Osteocyte (in vitro differentiated cells): Measurements from ENCODE around the gene IPCEF1. TPM values are rescaled to one million over a fixed set of nuclear protein-coding genes. Genes with fewer than 3 reads are reported as not detected.
A peak's percentile ranks its signal among the peaks of the same experiment; 100 is the strongest.

Experiments
- DNase-seq: peaks from one replicate; pipeline ENCODE4 v3.0.0; 2021; ENCODE audit warnings: mixed read lengths; ENCODE audit not compliant: unreplicated experiment; ENCODE audit errors: extremely low spot score
- H3K27ac Mint-ChIP-seq: one replicate; pipeline ENCODE4 v1.8.0; 2021; ENCODE audit warnings: mild to moderate bottlenecking, mixed read lengths; ENCODE audit not compliant: unreplicated experiment
- H3K27me3 Mint-ChIP-seq: one replicate; pipeline ENCODE4 v1.8.0; 2021; ENCODE audit warnings: mixed read lengths; ENCODE audit not compliant: unreplicated experiment
- H3K36me3 Mint-ChIP-seq: one replicate; pipeline ENCODE4 v1.8.0; 2021; ENCODE audit warnings: mixed read lengths; ENCODE audit not compliant: unreplicated experiment
- H3K4me1 Mint-ChIP-seq: one replicate; pipeline ENCODE4 v1.8.0; 2021; ENCODE audit warnings: mixed read lengths; ENCODE audit not compliant: unreplicated experiment
- H3K4me3 Mint-ChIP-seq: one replicate; pipeline ENCODE4 v1.8.0; 2021; ENCODE audit warnings: mild to moderate bottlenecking, moderate library complexity, mixed read lengths; ENCODE audit not compliant: unreplicated experiment
- H3K9me3 Mint-ChIP-seq: one replicate; pipeline ENCODE4 v1.8.0; 2021; ENCODE audit warnings: mixed read lengths; ENCODE audit not compliant: unreplicated experiment
- total RNA-seq: library from RNA; stranded (reverse); gene quantifications from 2 replicates; pipeline ENCODE4 v1.2.1, GENCODE V29; 2021
- TF ChIP-seq, protein P1 (sequence below): fragments of 200-600 bp; sonication (generic); IDR thresholded peaks from 2 replicates; pipeline ENCODE4 v1.5.0; 2021; ENCODE audit warnings: antibody characterized with exemption, mild to moderate bottlenecking, moderate library complexity

IPCEF1 gene
- total RNA-seq, 1 donor from 2014 or later: 0.46 TPM

DNA sequence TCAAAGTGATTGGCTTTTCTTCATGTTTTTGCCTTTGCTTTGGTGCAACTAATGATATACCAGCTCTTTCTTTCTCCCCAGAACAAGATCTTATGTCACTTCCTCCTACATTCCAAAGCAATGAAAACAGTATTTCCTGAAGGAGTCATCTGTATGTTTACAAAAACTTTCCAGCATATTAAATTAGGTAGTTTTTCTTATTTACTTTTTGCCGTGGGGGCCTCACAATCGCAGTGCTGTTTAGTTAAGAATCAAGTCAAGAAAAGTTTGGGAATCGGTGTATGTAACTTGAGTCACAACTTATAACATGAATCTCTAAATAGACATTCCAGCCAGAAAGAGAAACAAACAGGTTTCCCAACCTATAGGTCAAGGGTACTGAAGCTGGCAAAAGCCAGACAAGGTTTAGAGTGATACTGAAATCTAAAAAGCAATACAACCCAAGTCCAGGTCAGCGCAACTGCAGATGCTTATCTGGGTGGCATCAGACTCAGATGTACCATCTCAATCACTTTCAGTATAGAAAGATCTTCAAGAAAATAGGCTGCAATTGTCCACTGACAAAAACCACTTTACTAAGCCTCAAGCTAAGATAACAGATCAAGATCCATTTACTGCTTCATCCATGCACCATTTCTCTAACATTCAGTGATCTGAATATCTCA is 63.6 kb downstream of the IPCEF1 start:
- H3K9me3 Mint-ChIP-seq: peaks cover 4% of the 10 kb centered on the region
- H3K4me3 Mint-ChIP-seq: no peak overlapping the region
- H3K27me3 Mint-ChIP-seq: no peaks in the 10 kb centered on the region
- TF ChIP-seq, protein P1, sequence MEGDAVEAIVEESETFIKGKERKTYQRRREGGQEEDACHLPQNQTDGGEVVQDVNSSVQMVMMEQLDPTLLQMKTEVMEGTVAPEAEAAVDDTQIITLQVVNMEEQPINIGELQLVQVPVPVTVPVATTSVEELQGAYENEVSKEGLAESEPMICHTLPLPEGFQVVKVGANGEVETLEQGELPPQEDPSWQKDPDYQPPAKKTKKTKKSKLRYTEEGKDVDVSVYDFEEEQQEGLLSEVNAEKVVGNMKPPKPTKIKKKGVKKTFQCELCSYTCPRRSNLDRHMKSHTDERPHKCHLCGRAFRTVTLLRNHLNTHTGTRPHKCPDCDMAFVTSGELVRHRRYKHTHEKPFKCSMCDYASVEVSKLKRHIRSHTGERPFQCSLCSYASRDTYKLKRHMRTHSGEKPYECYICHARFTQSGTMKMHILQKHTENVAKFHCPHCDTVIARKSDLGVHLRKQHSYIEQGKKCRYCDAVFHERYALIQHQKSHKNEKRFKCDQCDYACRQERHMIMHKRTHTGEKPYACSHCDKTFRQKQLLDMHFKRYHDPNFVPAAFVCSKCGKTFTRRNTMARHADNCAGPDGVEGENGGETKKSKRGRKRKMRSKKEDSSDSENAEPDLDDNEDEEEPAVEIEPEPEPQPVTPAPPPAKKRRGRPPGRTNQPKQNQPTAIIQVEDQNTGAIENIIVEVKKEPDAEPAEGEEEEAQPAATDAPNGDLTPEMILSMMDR: no peak
- H3K36me3 Mint-ChIP-seq: no peaks in the 10 kb centered on the region
- H3K27ac Mint-ChIP-seq: peak overlapping the region; percentile 80
- H3K4me1 Mint-ChIP-seq: peaks cover 33% of the 10 kb centered on the region
- DNase-seq: no peak

DNA sequence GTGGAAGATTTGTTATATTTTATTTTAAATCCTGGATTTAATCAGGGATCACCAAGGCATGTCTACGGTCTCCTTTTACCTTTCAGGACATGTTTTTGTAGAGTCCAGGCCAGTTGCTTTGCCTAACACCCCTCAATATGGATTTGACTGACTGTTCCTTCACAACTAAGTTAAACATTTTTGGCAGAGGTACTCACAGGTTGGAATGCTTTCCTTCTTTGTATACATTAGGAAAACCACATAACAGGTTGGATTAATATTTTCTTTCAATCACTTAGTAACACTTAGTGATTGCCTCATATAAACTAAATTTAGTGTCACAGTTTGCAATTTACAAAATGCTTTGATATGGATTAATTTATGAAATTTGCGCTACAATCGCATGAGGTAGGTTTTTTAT is 64.5 kb downstream of the IPCEF1 start:
- H3K4me3 Mint-ChIP-seq: no peak overlapping the region
- no peaks in the 10 kb centered on the region for H3K36me3 Mint-ChIP-seq
- H3K9me3 Mint-ChIP-seq: peaks cover 4% of the 10 kb centered on the region
- no peaks in the 10 kb centered on the region for H3K27me3 Mint-ChIP-seq
- TF ChIP-seq, protein P1: no peak
- H3K4me1 Mint-ChIP-seq: peaks cover 27% of the 10 kb centered on the region
- H3K27ac Mint-ChIP-seq: peak overlapping the region; percentile 80
- no peak for DNase-seq

DNA sequence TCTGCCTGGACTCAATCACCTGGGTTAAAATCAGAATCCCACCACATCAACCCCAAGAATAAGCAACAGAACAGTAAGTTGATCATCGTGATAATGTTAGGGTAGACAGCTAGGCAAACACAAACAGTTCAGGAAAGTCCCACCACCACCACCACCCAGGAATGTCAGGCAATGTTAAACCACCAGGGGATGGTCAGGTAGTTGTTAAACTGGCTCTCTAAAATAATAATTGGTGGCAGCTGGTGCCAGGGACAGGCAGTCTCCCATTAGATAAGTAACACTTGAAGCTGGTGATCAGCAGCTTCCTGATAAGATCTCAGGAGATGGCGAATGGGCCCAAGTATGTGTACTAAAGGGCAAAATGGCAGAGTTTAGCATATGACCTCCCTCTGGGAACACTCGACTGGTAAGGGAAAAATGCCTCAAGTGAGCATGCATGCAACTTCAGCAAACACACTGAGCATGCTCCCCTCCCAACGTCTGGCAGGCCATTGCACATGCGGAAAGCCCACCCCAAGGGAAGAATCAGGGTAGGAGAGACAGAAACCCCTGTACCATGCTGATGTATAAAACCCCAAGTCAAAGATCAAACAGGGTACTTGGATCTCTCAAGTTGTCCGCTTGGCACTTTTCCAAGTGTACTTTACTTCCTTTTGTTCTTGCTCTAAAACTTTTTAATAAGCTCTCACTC is 66.6 kb downstream of the IPCEF1 start:
- Mint-ChIP-seq H3K27me3 (no peaks in the 10 kb centered on the region), H3K4me1 (peaks cover 34% of the 10 kb centered on the region), H3K9me3 (peaks cover 4% of the 10 kb centered on the region), H3K27ac (no peak overlapping the region), H3K4me3 (no peak overlapping the region), H3K36me3 (no peaks in the 10 kb centered on the region)
- DNase-seq: no peak
- TF ChIP-seq, protein P1: no peak

DNA sequence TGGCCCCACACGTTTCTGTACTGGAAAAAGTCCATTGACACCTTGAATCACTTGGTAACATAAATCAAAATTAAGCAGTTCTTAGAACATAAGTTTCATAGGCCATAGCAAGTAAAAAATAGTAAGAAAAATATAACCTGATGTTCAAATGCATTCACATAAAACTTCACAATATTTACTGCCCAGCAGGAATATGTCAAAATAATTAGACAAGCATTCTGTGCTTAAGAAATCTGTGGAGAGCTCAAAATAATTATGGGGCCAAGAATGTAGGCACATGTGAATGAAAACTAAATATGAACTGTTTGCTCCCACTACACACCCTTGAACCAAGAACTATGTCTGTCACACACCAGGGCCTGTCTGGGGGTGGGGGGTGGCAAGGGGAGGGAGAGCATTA is 70.8 kb downstream of the IPCEF1 start:
- H3K36me3 Mint-ChIP-seq: no peaks in the 10 kb centered on the region
- peaks cover 18% of the 10 kb centered on the region for H3K4me1 Mint-ChIP-seq
- H3K27ac Mint-ChIP-seq: no peak overlapping the region
- H3K27me3 Mint-ChIP-seq: no peaks in the 10 kb centered on the region
- H3K9me3 Mint-ChIP-seq: peaks cover 4% of the 10 kb centered on the region
- DNase-seq: no peak
- no peak overlapping the region for H3K4me3 Mint-ChIP-seq
- TF ChIP-seq, protein P1: no peak

DNA sequence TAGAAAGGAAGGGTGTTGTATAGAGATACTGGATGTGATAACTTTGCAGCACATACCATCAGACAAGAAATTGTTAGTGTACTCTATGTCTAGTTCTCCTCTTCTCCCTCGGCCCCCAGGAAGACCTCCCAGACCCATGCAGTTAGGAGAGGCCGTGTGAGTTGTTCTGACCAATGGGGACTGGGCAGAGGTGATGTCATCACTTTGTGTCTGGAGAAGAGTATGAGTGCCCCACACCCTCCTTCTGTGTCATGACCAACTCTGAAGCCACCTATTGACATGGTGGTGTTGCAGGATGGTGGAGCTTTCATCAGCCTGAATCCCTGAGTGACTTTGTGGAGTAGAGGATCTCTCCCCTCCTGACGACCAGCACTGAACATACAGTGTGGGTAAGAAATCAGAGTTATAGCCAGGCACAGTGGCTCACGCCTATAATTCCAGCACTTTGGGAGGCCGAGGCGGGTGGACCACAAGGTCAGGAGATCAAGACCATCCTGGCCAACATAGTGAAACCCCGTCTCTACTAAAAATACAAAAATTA is 72.2 kb downstream of the IPCEF1 start:
- no peak for DNase-seq
- no peak overlapping the region for H3K4me3 Mint-ChIP-seq

More for the DNA sequence above, 72.2 kb downstream of the IPCEF1 start:
- Mint-ChIP-seq H3K4me1 (peaks cover 15% of the 10 kb centered on the region), H3K36me3 (no peaks in the 10 kb centered on the region), H3K9me3 (no peaks in the 10 kb centered on the region), H3K27ac (no peak overlapping the region), H3K27me3 (no peaks in the 10 kb centered on the region)
- TF ChIP-seq, protein P1: no peak
